Effector CD4-positive, alpha-beta T cell (primary cell): ENCODE data around the gene CLASP2.

Experiments used
- DNase-seq: peaks from one replicate; pipeline ENCODE4 v3.0.0-alpha.2; 2020

The CLASP2 gene

DNA sequence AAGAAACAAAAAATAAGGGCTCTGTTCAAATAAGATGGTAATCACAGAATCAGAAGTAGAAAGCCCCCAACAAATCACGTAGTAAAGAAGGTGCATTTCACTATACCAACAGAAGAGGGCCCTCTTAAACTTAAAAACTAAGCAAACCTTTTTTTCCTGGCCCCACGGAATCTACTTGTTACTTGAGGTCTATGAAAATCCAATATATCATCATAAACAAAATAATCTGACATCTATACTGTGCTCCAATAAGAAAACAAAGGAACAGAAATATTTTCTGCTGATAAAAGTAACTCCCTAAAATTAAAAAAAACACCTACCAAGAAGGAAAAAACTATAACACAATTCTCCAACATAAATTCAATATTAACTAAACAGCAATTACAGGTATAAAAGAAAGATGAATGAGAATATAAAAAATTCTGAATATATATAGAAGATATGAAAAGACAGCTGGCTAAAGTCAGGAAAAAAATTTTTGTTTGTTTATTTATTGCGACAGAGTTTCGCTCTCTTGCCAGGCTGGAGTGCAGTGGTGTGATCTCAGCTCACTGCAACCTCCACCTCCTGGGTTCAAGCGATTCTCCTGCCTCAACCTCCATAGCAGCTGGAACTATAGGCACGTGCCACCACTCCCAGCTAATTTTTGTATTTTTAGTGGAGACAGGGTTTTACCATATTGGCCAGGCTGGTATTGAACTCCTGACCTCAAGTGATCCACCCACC, 81.8 kb downstream of the CLASP2 start:
- no peak for DNase-seq

DNA sequence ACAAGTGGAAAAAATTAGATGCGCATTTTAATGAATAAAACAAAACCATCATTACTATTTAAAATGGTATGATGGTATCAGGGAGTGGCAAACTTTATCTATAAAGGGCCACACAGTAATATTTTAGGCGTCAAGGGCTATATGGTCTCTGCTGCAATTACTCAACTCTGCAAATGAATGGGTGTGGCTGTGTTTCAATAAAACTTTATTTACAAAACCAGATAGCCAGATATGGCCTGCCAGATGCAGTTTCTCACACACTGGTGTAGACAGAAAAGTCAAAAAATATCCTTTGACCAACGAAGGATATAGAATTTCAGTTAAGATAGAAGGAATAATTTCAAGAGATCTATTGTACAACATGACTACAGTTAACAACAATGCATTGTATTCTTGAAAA, 83.8 kb downstream of the CLASP2 start:
- DNase-seq, result no peak

DNA sequence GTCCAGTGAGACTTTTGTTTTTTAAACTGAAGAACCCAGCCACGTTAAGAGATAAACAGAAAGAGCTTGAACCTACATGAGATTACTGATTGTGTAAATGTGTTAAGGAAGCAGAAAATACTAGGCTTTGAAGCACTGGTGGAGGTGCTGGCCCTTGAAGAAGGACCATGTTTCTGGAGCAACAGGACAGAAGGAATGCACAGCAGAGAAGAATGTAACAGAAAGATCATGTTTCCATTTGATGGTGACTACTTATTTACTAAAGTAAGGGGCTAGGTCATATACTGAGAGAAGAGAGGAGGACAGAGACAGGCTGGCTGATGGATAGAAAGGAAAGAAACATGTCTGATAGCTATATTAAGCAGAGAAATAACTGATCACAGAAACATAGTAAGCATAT, 88.8 kb downstream of the CLASP2 start:
- DNase-seq, result no peak

DNA sequence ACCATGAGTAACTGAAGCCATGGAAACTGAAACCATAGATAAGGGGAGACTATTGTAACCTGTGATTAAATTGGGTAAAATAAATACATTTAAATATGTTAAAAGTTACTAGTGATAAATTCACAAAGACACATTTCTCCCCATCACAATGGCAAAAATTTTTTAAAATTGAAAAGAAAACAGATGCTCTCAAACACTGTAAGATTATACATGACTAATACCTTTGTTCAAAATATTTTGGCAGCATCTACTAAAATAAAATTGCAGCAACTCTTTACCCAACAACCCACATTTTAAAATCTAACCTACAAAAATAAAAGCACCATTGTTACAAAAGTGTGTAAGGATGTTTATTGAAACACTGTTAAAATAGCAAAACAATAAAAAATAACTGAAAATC, 93.3 kb downstream of the CLASP2 start:
- DNase-seq, result no peak

DNA sequence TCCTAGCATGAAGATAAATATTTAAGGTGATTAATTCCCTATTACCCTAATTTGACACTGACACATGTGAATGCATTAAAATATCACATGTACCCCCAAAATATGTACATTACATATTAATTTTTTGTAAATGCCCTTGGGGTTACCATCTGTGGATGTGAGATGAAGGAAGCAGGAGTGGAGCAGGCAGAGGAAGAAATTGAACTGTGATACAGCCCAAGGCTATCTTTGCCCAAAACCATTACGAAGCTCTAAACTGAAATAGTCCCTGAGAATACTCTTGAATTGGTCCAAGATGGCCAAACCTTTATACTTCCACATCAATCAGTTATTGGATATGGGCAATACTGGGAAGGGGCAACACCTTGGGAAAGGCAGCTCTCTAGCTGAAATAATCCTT, 105.0 kb downstream of the CLASP2 start:
- DNase-seq, result no peak

DNA sequence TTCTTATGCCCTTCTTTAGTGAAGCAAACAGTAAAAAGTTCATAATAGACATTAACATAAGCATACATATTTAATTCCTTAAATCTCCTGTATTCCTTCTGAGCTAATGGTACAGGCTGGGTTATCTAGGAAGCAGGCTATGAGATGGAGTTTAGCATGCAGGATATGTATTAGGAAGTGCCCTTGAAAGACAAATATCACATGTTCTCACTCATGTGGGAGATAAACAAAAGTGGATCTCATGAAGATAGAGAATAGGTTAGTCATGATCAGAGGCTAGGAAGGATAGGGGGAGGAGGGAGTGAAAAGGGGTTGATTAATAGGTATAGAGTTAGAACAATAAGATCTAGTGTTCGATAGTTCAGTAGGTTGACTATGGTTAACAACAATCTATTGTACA, 105.4 kb downstream of the CLASP2 start:
- no peak for DNase-seq

DNA sequence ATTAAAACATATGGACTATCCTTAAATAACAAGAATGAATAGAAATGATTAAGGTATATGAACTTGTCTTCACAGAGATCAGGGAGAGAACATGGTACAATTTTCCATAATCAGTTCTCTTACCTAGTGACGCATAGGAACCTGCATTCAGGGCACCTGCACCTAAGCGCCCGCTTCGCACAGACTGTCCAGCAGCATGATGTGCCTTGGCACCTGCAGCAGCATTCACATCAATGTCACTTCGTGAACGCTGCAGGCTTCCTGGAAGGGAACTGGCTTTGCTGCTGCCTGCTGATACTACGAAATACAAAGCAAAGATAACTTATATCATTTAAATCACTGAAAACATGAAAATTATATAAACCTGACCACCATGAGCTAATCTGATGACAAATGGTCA, 115.2 kb downstream of the CLASP2 start:
- no peak for DNase-seq

DNA sequence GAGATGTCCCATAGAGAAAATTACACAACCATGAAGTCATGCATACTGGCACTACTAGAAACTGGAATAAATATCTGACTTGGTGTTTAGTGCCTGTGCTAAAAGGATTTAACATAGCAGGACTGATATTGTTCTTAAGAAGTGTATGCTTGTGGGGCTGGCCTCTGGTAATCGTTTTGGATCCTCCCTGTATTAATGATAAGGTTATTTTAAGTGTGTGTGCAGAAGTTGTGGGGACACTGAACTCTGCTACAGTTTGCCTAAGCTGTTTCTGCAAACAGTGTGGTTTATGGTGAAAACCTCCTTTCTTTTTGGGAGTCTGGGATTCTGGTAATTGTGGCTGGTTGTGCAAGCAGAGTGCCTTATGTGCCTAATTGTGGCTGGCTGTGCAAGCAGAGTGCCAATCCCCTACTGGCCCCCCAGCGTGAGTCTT, 120.8 kb downstream of the CLASP2 start:
- DNase-seq, result no peak

DNA sequence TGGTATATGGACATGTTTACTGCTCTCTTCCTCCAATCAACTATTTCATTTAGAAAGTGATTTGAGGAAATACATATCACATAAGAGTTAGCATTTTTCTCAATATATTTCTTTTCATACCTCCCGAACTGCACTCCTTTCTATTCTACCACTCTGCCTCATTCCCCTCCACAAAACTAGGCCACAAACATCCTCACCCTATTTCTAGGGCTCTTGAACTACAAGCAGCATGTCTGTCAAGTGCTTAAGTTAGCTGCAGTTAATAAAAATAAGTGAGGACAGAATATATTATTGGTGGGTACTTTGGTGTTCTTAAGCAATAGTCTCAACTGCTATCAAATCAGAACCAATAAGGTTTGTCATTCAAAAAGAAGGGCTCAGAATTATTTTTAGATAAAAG, 125.1 kb downstream of the CLASP2 start:
- no peak for DNase-seq

DNA sequence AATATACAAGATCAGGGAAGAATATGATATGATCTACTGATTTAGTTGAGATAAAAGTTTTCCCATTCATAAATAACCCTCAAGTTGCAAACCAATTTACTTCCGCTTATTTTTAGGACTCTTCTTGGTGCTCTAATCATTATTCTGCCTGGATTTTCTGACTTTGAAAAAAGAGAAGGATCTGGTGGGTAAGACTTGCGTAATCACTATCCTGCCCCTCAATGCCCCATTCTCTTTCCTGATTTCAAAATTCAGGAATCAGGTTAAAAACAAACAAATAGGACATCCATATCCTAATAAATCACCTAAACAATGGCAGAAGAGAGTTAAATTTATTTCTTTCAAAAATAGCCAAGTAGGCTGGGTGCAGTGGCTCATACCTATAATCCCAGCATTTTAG, 127.5 kb downstream of the CLASP2 start:
- no peak for DNase-seq

DNA sequence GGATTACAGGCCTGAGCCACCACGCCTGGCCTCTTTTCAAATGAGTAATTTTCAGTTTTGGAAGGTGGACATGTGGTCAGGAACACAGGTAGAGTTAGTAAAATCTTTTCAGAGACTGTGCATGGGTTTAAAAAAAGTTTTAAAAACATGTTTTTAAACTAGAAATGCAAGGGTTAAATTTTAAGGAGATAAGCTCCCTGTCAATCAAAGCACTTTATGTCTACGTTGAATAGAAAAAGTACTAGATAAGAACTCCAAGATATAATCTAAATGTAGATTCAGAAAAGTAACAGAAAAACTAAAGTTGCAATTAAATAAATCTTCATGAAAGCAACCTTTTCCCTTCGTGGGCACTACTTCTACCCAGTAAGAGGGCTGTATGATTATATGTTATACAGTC, 131.7 kb downstream of the CLASP2 start:
- DNase-seq, result no peak

DNA sequence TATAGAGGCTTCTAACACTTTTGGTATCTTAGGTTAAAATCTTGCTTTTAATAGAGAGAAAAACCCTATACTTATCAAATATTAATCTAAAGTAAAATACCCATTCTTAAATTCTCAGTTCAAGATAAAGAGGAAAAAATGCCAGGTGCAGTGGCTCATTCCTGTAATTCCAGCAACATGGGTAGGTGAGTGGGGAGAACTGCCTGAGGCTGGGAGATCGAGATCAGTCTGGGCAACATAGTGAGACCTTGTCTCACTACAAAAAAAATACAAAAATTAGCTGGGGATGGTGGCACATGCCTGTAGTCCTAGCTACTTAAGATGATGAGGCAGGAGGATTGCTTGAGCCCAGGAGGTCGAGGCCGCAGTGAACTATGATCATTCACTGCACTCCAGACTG, 135.8 kb downstream of the CLASP2 start:
- no peak for DNase-seq

DNA sequence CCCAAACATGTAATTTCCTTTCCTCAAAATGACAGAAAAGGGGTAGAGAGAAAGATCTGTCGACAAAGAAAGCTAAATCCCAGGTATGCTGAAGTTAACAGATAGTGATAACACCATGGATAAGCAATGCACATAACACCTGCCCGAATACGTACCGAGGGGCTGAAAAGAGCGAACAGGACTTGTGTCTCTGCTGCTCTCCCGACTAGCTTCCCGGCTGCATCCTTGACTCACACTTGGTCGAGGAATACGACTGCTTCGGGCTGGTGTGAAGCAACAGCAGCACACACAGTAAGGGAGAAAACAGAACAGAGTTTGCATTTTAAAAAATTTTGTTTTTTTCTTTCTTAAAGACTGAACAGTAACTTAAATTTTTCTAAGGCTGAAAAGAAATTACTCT, 136.4 kb downstream of the CLASP2 start:
- no peak for DNase-seq

DNA sequence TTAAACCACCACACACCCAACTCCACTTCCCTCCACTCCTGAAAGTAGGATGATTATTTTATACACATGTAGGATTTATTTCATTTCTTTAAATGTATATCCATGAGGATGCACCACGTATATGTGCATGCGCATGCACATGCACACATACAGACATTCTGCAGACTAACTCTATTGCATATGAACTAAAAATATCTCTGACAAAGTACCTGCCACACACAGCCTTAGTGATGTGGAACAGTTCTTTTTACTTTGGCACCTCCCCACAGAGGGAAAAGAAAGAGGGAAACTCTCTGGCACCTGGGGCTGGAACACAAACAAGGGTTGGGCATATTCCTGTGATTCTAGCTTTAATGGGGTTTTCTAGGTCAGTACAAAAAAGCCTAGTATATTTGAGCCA, 138.2 kb downstream of the CLASP2 start:
- no peak for DNase-seq

DNA sequence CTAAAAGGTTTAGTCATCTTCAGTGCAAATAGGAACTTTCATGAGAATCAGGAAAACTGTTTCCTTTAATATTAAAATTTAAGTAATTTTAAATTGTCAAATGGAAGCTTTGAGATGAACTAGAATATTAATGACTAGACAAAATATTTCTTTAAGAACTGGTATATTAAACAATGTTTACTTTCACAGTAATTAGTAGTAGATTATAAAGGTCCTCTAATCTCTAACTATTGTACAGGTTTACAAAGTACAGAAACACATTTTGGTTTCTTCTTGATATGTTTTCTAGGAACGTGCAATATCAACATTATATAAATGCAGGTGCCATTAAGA, 138.9 kb downstream of the CLASP2 start:
- DNase-seq, result no peak

DNA sequence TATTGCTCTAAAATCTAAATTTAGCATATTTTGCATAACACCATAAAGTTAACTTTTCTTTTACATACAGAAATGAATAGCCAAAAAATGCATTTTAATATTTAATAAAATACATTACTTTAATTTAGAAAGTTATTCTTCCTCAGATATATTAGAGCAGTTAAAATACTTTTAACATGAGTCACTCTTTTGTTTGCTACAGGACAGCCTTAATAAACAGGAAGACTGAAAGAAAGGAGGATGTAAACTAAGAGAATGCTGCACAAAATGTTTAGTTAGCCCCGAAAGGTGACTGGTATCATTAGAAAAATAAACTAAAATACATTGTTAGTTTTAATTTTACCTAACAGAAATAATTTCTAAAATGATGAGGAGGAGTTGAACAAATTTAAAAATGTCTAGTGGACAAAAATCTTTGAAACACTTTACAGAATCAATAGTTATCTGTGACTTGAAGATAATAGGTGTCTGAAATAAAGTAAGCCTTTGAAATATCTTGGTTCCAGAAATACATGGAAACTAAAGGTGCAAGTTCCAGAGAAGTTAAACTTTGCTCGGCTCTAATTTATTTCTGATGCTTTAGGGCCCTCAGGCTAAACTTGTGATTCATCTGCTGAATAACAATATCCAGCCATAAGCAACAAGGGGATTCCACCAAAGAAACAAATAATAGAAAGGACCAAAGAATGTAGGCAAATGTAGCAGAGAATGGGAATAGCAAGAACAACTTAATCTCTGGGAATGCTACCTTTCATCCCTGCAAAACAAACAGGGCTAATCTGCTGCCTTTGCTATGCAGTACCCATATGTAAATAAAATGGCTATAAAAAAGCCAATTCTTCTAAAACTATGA, 139.5 kb downstream of the CLASP2 start:
- no peak for DNase-seq

DNA sequence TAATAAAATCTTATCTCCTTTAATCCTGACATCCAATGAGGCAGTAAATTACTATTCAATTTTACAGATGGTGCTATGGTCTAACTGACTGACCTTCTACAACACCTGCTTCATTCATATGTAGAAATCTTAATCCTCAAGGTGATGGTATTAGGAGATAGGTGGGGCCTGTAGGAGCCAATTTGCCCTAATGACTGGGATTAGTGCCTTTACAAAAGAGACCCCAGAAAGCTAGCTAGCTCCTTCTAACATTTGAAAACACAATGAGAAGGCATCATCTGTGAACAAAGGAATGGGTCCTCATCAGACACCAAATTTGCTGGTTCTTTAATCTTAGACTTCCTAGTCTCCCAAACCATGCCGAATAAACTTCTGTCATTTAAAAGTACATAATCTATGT, 140.5 kb downstream of the CLASP2 start:
- no peak for DNase-seq

DNA sequence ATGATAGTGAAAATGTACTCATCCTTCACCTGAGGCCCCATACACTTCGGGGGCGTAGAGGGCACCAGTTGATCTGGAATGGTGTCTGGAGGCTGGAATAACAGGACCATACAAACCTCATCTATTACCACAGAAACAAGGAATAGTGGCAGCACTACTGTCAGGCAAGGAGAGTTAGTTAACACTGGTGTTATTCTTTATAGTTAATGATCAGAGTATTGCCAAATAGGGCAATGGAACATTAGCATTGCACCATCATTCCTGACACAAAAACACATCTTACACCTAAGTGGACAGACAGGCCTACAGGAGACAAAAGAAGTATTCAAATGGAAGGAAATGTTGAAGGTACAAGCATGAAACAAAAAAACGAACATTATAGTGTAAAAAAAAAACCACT, 140.9 kb downstream of the CLASP2 start:
- no peak for DNase-seq

DNA sequence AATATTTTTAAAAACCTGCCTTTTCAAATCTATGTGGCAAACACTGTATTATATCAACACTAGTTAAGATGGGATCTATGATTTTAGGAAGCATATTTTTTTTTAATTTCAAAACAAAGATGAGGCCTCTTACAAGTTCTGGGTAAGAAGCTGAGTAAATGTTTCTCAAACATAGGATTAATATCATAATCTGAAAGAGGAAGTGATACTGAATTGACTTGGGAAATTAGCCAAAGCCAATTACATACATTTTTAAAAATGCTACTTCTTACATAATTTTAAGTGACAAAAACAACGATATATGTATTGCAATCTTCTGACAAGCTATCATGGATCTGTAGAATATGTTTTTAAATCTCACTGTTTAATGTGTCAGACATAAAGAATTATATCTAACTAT, 142.7 kb downstream of the CLASP2 start:
- DNase-seq, result no peak

DNA sequence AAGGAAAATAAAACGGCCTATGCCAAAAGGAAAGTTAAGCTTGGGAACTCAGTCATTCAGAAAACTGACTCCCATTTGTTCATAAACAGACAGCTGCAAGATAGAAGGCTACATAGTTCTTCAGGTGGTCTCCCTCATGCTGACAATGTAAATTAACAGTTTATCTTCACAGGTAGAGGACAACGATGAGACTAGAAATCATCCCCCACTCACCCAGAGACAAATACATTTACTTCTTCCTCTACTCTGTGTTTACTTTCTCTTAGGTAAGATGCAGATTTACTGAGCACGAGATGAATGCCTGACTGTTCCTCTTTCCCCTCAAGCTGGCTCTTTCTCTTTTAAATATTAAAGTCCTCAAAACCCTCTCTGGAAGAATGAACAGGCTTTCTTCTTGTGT, 160.2 kb downstream of the CLASP2 start:
- no peak for DNase-seq

DNA sequence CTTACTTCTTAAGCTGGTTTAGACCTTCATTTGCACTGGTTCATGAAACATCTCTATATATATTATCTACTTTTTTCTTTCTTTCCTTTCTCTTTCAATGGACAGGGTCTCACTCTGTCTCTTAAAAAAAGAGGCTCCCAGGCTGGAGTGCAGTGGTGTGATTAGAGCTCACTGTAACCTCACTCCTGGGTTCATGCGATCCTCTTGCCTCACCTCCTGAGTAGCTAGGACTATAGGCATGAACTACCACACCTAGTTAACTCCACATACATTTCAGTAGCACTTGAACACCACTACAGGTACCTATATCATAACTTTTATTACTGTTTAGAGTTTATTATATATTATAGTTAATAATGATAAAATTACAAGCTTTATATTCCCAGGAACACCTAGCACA, 160.8 kb downstream of the CLASP2 start:
- DNase-seq, result no peak

DNA sequence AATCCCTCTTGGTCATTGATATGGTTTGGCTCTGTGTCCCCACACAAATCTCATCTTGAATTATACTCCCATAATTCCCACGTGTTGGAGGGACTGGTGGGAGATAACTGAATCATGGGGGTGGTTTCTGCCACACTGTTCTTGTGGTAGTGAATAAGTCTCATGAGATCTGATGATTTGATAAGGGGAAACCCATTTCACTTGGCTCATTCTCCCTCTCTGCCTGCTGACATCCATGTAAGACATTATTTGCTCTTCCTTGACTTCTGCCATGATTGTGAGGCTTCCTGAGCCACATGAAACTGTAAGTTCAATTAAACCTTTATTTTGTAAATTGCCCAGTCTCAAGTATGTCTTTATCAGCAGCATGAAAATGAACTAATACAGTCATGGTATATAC, 171.0 kb downstream of the CLASP2 start:
- no peak for DNase-seq

DNA sequence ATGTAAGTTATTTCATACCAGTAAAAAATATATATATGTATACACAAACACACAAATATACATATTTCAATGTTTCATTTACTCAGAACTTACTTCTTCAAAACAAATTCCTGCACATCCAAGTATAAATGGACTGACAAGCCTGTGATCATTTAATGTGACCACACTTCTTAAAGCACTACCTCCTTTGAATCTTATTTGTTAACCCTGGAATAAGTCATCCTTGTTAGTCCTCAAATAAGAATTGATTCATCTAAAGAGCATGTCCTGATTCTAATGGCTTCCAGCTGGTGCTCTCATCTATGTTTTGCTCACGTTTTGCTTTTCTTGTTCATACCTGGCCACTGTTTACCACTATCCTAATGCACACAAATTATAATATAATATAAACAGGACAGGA, 173.9 kb downstream of the CLASP2 start:
- DNase-seq, result no peak

DNA sequence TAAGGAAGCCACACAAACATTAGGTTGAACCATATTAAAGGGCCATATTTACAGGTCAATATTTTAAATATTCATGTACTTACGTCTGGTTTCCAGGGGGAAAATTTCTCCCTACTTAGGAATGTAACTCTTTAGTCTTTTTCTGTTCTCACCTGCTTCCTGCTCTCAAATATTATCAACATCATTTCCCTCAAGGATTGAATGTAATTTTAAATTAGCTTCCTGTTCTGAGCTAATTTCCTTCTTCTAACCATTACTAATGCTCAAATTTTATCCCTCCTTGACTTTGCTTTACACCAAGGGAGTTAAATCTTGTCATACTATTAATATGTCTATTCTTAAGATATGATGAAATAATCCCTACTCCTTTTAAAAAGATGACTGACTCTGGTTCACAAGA, 174.5 kb downstream of the CLASP2 start:
- DNase-seq, result no peak

DNA sequence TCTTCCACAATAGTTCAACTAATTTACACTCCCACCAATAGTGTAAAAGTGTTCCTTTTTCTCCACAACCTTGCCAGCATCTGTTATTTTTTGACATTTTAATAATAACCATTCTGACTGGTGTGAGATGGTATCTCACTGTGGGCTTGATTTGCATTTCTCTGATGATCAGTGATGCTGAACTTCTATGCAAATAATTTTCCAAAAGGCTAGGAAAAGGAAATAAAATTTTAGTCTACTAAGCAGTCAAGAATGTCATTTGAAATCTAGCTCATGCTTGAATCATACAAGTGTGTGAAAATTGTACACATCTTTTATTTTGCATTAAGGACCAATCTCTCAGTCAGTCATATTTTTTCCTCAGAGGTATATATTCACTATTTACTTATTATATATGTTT, 176.1 kb downstream of the CLASP2 start:
- no peak for DNase-seq
